ENCODE measurements around the gene ALLC.

ALLC gene

DNA sequence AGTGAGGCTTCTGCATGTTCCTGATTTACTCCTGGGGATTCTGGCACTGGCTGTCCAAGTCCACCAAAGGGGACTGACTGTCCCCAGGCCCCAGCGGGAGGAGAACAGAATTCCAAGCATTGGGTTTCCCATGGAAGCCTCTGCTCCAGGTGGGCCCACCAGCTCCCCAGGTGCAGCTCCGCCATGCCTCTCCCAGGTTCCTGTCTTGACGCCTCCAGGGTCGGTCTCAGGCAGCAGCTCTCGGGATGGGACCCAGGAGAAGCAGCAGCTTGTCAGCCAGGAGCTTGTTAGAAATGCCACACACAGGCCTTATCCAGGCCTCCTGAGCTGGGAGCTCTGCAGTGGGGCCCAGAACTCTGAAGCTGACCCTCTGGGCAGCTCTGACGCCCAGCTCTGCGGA lies 93.3 kb downstream of the ALLC start:
- DNase-seq (ENCODE audit: low read depth), result no peak

DNA sequence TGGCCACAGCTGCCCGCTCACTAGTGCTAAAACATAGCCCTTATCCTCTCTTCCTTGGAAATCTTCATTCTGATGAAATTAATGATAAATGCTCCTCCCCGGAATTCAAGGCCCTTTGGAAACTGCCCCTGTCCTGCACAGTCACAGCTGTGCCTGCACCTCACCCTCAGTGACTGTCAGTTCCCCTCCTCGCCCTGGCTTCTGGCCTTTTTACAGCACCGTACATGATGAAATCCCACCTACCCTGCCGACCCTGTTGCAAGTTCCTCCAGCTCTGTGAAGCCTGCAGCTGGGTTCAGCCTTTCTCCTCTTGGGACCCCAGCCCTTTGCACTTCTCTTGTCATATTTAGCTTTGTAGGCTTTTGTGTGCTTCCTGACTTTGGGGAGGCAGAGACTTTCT lies 93.8 kb downstream of the ALLC start:
- no peak for DNase-seq (ENCODE audit: low read depth)
